K562 (cell line): ENCODE results near the gene SOX6. TPM values are rescaled to one million over a fixed set of nuclear protein-coding genes. Genes with fewer than 3 reads are reported as not detected.

Experiments used
- ARID3B ChIP-seq: fragments of 250-450 bp; sonication (Bioruptor Pico); IDR thresholded peaks from 2 replicates; pipeline ENCODE4 v1.4.0; 2020; ENCODE audit warnings: borderline replicate concordance
- BRF2 ChIP-seq: IDR thresholded peaks from 3 replicates; pipeline ENCODE4 v1.6.1; 2011; ENCODE audit warnings: borderline replicate concordance, mild to moderate bottlenecking; ENCODE audit not compliant: insufficient read length, insufficient read depth
- DDX20 ChIP-seq: fragments of 450-650 bp; IDR thresholded peaks from 2 replicates; pipeline ENCODE4 v1.6.1; 2016; ENCODE audit warnings: missing genetic modification characterization, low read depth, mild to moderate bottlenecking, missing compliant biosample characterization, moderate library complexity
- DNMT1 ChIP-seq: fragments of 450-650 bp; IDR thresholded peaks from 2 replicates; pipeline ENCODE4 v1.6.1; 2016; ENCODE audit warnings: antibody characterized with exemption, mild to moderate bottlenecking
- E2F1 ChIP-seq: sonication (generic); formaldehyde crosslinking; IDR thresholded peaks from 2 replicates; pipeline ENCODE4 v1.8.1; 2023; ENCODE audit warnings: mild to moderate bottlenecking, missing genetic modification reagents, moderate library complexity
- ETV6 ChIP-seq, 3 experiments: fragments of 150-350 bp in 1 of 3; sonication (generic) in 1 of 3; formaldehyde crosslinking in 1 of 3; IDR thresholded peaks; 2 replicates each; pipeline versions ENCODE4 v1.6.1 to v1.8.0; 2014 to 2022; ENCODE audit warnings: borderline replicate concordance in 2 of 3, low read depth in 2 of 3, antibody characterized with exemption in 1 of 3, low read length in 1 of 3, mild to moderate bottlenecking in 1 of 3, missing genetic modification reagents in 1 of 3
- JUN ChIP-seq, 2 experiments: sonication (generic) in 1 of 2; formaldehyde crosslinking in 1 of 2; IDR thresholded peaks; 2 replicates each; pipeline versions ENCODE4 v1.6.1 to v1.8.0; 2012 to 2022; ENCODE audit warnings: borderline replicate concordance in 2 of 2, mild to moderate bottlenecking in 2 of 2, improper control_type of control experiment in 1 of 2, low read depth in 1 of 2, low read length in 1 of 2, missing genetic modification reagents in 1 of 2
- MAFK ChIP-seq: IDR thresholded peaks from 2 replicates; pipeline ENCODE4 v1.6.1; 2011; ENCODE audit warnings: low read length, improper control_type of control experiment
- POLR3A ChIP-seq: IDR thresholded peaks from 2 replicates; pipeline ENCODE4 v1.6.1; 2011; ENCODE audit warnings: borderline replicate concordance, mild to moderate bottlenecking, moderate library complexity; ENCODE audit not compliant: insufficient read length, insufficient read depth; ENCODE audit errors: extremely low read depth
- PRMT5 ChIP-seq: sonication (generic); formaldehyde crosslinking; IDR thresholded peaks from 2 replicates; pipeline ENCODE4 v1.5.0; 2020; ENCODE audit warnings: missing genetic modification reagents
- RNF2 ChIP-seq: sonication (generic); IDR thresholded peaks from 2 replicates; pipeline ENCODE4 v1.6.1; 2016
- SMAD4 ChIP-seq: fragments of 250-450 bp; sonication (Bioruptor Pico); conservative IDR thresholded peaks from 2 replicates; pipeline ENCODE4 v1.8.0; 2021; ENCODE audit warnings: inconsistent platforms, mild to moderate bottlenecking, moderate library complexity
- ZNF217 ChIP-seq: sonication (generic); formaldehyde crosslinking; IDR thresholded peaks from 2 replicates; pipeline ENCODE4 v1.8.0; 2022; ENCODE audit warnings: mild to moderate bottlenecking, missing genetic modification reagents
- ZNF436 ChIP-seq: fragments of 250-450, 450-650 bp; sonication (Bioruptor Pico); formaldehyde crosslinking; IDR thresholded peaks from 2 replicates; pipeline ENCODE4 v1.7.0; 2020; ENCODE audit warnings: mild to moderate bottlenecking
- ZNF592 ChIP-seq: fragments of 450-650 bp; IDR thresholded peaks from 2 replicates; pipeline ENCODE4 v1.6.1; 2017; ENCODE audit warnings: antibody characterized with exemption, mild to moderate bottlenecking
- polyA plus RNA-seq, 8 experiments: library from polyadenylated mRNA; depleted of rRNA in 4 of 8; stranded (reverse) in 5 of 8; unstranded in 3 of 8; fragments of >200 nt; fragmentation: Nextera tagmentation in 2 of 8; fragmentation: Illumina TruSeq in 1 of 8; extraction: Ambion mirVana in 2 of 8; extraction: Trizol in 1 of 8; gene quantifications; 2 replicates each; pipeline versions ENCODE4 v1.2.1 to v1.2.3, GENCODE V29; 2011 to 2014; ENCODE audit warnings: inconsistent platforms in 1 of 8, missing spikeins in 1 of 8
- total RNA-seq, 7 experiments: library from RNA; depleted of rRNA in 6 of 7; stranded (reverse); fragments of >200 nt in 6 of 7; fragmentation: Illumina TruSeq in 2 of 7; extraction: Trizol in 2 of 7; gene quantifications; 2 replicates each; pipeline versions ENCODE4 v1.2.1 to v1.2.3, GENCODE V29; 2011 to 2021; ENCODE audit warnings: low replicate concordance in 1 of 7

SOX6 gene
- total and polyA plus RNA-seq, 9 of the 15 experiments (the other 6 are each of a cell fraction or from before 2014, with no cell fraction given) = 0.89 to 8.7 (median 5.7) TPM

GRCh38 chr11:16337421-16338213 is 18.7 kb downstream of the SOX6 start (continued):
- TF ChIP-seq ZNF592 (peak; percentile 69; the same call in 1 of the 2 replicates), MAFK (peak; percentile 40; the same call in 1 of the 2 replicates), POLR3A (no peak), PRMT5 (CRISPR knock-in tag) (no peak), BRF2 (no peak), DDX20 (tag) (peak; percentile 43; the same call in 1 of the 2 replicates), DNMT1 (no peak), JUN (IDR thresholded peaks at IDR 0.05; ENCODE audit: borderline replicate concordance, low read depth, low read length) (0 out of 2 replicates have a peak, but pooled peaks have one; percentile 49), JUN (CRISPR knock-in tag; IDR thresholded peaks at IDR 0.05; ENCODE audit: borderline replicate concordance) (no peak), ZNF217 (no peak), SMAD4 (CRISPR knock-in tag) (no peak), ETV6 (IDR thresholded peaks at IDR 0.05; ENCODE audit: borderline replicate concordance in 1 of 2, low read depth in 2 of 2, low read length in 1 of 2) (peak in 1 of 2 experiments; percentile 73; a peak in 2 of 4 replicates), ETV6 (CRISPR knock-in tag; IDR thresholded peaks at IDR 0.05; ENCODE audit: borderline replicate concordance) (no peak), RNF2 (peak; percentile 92), ARID3B (CRISPR knock-in tag) (no peak), ZNF436 (CRISPR knock-in tag) (no peak), E2F1 (CRISPR knock-in tag) (no peak)
